KOPT-K1 (cell line): ENCODE measurements around the gene CAP2.

Experiments used
- H3K27ac ChIP-seq: fragments of 200-600 bp; sonication (generic); 2 replicates; pipeline ENCODE4 v1.5.1; 2016; ENCODE audit warnings: antibody characterized with exemption, mild to moderate bottlenecking, low read depth, low read length; ENCODE audit not compliant: poor library complexity, severe bottlenecking
- H3K36me3 ChIP-seq: fragments of 200-600 bp; sonication (generic); 2 replicates; pipeline ENCODE4 v1.5.1; 2017; ENCODE audit warnings: antibody characterized with exemption, mild to moderate bottlenecking, low read length, moderate library complexity; ENCODE audit not compliant: insufficient read depth
- H3K9me3 ChIP-seq: fragments of 200-600 bp; sonication (generic); 2 replicates; pipeline ENCODE4 v1.5.1; 2017; ENCODE audit warnings: antibody characterized with exemption, low read length, mild to moderate bottlenecking; ENCODE audit not compliant: insufficient read depth, poor library complexity, severe bottlenecking

Gene CAP2, protein sequence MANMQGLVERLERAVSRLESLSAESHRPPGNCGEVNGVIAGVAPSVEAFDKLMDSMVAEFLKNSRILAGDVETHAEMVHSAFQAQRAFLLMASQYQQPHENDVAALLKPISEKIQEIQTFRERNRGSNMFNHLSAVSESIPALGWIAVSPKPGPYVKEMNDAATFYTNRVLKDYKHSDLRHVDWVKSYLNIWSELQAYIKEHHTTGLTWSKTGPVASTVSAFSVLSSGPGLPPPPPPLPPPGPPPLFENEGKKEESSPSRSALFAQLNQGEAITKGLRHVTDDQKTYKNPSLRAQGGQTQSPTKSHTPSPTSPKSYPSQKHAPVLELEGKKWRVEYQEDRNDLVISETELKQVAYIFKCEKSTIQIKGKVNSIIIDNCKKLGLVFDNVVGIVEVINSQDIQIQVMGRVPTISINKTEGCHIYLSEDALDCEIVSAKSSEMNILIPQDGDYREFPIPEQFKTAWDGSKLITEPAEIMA

DNA sequence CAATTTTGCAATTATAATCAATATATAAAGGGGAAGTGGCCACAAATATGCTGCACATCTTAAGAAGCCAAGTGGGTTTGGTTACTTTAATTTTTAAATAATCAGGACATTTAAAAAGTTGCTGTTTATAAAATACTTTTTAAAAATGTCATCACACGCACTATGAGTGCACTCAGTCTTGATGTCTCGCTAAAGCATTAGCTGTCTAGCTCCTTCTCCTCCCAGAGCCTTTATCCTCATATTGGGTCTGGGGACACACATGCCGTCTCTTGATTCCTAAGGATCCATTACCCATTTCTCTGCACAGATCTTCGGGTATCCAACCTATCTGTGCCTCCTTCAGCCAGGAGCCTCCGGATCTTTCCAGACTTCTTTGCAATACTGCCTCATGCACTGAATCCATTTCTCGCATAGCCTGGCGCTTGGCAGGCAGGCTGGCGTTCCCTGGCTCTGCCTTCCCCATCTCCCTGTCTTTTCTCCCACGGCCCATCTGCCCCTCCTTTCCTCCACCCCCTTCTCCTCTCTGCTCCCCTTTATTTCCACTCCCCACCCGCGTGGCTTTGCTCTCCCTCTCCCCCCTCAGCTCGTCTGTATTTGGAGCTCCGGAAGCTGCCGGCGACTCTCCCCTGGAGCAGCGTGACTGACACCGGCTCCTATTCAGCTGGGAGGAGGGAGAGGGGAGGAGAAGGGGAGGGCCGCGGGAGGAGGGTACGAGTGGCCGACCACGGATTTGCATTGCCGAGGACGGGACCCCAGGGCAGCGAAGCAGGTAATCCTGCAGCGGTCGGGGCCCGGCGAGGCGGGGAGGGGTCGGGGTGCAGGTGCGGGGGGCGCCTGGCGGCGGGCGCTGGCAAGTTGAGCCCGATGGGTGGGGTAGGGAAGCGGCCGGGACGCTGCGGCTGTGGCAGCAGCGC is at the start of gene CAP2:
Gene CAP2, plus strand, starts transcription at position 618 of the 914 bp plus-strand sequence. CDS start 27,961 bp downstream, outside the sequence.
- no peak within 1 kb of the TSS for H3K27ac ChIP-seq
- H3K9me3 ChIP-seq = no peaks in the 10 kb centered on the region
- H3K36me3 ChIP-seq = no peaks in the 10 kb centered on the region

DNA sequence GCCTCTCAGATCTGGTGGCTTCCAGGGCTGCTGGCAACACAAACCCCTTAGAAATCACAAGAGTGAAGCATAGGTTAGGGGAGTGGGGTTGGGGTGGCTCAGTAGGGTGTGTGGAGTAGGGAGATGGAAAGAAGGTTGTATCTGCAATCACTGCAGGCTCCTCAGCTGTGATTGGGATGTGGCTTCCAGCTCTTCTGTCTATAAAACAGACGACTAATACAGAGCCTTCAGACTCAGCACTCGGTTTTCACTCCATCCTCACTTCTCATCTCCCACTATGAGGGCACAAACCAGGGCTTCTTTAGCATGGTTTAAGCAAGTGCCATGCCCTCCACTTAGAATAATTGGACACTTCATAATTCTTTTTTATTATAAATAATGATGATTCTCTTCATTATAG is 46.4 kb upstream of the CAP2 start:
- no peaks in the 10 kb centered on the region for H3K9me3 ChIP-seq
- no peaks in the 10 kb centered on the region for H3K36me3 ChIP-seq
- H3K27ac ChIP-seq = no peak overlapping the region

DNA sequence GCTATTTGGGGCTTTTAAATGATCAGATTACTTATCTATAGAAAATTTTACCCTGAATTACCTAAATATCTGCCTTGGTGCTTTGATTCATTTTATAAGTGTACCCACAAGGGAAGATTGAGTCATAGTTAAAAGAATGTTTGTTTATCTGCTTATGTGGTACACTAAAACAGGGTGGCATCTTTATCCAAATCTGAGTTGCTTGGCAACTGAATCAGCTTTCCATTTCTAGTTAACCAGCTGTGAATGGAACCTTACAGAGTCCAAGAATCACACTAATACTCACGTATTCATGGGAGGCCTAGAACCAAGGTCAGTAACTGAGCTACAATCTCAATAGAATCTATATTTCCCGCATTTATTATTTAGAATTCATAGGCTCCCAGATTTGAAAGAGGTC is 44.0 kb upstream of the CAP2 start:
- H3K27ac ChIP-seq = no peak overlapping the region
- no peaks in the 10 kb centered on the region for H3K36me3 ChIP-seq
- H3K9me3 ChIP-seq = no peaks in the 10 kb centered on the region

DNA sequence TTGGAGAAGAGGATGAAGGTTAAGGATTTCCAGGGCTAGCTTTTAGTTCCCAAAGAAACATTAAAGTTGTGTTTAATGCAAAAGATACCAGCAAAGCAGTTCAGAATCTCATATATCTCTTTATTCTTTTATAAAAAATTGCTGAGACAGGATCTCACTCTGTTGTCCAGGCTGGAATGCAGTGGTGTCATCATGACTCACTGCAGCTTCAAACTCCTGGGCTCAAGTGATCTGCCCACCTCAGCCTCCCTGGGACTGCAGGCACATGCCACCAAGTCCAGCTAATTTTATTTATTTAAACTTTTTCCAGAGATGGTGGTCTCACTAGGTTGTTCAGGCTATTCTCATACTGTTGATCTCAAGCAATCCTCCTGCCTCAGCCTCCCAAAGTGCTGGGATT is 41.1 kb upstream of the CAP2 start:
- H3K36me3 ChIP-seq = no peaks in the 10 kb centered on the region

DNA sequence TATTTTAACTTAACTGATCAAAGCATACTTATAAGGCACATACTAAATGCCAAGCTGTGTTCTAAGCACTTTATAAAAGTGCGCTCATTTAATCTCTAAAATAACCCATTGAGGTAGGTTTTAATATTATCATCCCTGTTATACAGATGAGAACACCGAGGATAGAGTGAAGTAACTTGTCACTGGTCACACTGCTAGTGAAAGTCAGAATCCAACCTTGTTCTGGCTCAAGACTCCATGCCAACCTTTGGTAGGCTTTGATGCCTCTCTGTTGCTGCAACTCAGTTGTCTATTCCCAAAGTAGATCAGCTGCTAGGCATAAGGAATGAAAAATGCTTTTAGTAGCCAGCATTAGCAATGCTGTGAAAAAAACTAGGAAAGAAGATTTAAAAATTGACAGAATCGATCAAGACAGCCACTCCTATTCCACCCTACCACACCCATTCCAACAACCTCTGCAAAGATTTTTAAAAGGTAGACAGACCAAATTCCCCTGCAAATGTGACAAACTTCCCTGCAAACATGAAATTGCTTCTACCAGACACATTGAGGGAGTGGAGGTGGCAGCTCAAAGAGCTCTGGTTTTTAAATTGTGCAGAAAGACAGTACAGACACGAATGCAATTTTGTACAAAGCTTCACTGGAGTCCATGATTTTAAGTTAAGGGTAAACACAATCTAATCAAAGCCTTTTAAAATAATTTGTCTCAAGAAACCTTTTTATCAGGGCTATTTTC is 39.8 kb upstream of the CAP2 start:
- Histone ChIP-seq H3K27ac (no peak overlapping the region), H3K36me3 (no peaks in the 10 kb centered on the region), H3K9me3 (no peaks in the 10 kb centered on the region)

More for the DNA sequence above, 41.1 kb upstream of the CAP2 start:
- H3K27ac ChIP-seq = no peak overlapping the region
- no peaks in the 10 kb centered on the region for H3K9me3 ChIP-seq

DNA sequence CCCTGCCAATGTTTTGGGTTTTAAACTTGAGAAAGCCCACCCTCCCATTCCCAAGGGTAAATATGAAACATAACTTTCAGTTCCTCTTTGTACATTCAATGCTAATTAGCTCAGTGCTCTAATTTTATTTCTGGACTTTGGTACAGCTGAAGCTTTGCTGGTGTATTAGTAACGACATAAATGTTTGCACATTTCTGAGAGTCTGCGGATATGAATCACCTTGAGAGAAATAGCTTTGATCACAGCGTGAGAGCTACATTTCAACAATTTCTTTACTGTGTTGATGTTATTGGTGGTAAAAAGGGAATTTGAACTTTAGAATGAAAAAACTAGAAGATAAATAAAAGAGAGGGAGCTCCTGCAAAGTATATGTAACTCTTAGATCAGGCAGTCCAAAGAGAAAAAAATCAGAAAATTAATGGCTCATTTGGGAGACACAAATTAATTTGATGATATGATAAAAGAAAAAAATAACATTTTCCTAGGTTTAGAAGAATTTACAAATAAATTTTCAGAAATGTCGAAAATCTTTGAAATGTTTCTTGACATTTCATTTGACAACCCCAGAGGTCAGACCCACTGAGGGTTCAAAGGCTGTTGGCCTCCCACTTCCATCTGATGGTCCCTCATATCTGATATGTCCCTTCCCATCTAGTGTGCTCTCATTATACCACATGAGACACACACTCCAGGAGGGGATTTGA is 38.5 kb upstream of the CAP2 start:
- Histone ChIP-seq H3K9me3 (no peaks in the 10 kb centered on the region), H3K36me3 (no peaks in the 10 kb centered on the region), H3K27ac (no peak overlapping the region)

DNA sequence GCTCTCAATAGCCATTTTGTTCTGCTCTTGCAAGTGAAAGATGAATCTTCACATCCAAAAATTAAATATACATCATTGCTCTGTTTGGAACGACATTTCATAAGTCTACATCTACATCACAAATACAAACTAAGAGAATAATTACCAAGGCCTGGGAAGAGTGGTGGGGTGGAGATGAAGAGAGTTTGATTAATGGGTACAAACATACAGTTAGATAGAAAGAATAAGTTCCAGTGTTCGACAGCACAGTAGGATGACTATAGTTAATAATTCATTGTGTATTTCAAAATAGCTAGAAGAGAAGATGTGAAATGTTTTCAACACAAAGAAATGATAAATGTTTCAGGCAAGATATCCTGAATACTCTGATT is 38.0 kb upstream of the CAP2 start:
- Histone ChIP-seq H3K36me3 (no peaks in the 10 kb centered on the region), H3K9me3 (no peaks in the 10 kb centered on the region), H3K27ac (no peak overlapping the region)

DNA sequence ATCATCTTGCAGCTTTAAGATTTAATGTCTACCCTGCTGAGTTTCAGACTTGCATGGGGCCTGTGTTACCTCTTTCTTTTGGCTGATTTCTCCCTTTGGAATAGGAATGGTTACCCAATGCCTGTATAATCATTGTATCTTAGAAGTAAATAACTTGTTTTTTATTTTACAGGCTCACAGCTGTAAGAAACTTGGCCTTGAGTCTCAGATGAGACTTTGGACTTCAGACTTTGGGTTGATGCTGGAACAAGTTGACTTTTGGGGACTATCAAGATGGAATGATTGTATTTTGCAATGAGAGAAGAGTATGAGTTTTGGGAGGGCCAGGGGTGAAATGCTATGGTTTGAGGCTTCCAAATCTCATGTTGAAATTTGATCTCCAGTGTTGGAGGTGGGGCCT is 34.9 kb upstream of the CAP2 start:
- H3K36me3 ChIP-seq = no peaks in the 10 kb centered on the region
- H3K27ac ChIP-seq = no peak overlapping the region

DNA sequence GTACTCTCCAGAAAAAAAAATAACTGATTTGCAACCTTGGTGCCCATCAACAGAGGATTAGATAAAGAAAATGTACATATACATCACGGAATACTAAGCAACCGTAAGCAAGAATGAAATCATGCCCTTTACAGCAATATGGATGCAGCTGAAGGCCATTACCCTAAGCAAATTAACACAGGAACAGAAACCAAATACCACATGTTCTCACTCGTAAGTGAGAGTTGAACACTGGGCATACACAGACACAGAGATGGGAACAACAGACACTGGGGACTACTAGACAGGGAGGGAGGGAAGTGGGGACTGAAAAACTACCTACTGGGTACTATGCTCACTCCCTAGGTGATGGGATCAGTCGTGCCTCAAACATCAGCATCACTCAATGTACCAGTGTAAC is 32.8 kb upstream of the CAP2 start:
- no peaks in the 10 kb centered on the region for H3K9me3 ChIP-seq
- H3K36me3 ChIP-seq = no peaks in the 10 kb centered on the region
- H3K27ac ChIP-seq = no peak overlapping the region

More for the DNA sequence above, 34.9 kb upstream of the CAP2 start:
- no peaks in the 10 kb centered on the region for H3K9me3 ChIP-seq

DNA sequence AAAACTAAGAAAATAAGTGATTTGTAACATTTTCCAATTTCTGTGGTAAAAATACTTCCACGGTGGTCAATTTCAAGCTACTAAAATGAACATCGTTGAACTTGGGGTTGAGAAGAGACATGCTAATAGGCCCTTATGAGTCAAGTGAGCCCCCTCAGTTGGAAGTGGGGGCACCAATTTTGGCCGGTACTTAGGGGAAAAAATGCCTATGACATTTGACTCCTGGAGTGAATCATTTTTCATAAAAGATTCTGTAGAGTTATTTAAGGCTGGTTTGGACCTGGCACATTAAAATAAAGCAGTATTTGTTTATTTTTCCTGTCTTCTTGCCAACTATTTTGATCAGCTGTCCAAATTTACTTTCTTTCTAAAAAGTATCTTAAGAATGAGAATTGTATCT is 32.4 kb upstream of the CAP2 start:
- no peak overlapping the region for H3K27ac ChIP-seq
- H3K36me3 ChIP-seq = no peaks in the 10 kb centered on the region
- no peaks in the 10 kb centered on the region for H3K9me3 ChIP-seq

DNA sequence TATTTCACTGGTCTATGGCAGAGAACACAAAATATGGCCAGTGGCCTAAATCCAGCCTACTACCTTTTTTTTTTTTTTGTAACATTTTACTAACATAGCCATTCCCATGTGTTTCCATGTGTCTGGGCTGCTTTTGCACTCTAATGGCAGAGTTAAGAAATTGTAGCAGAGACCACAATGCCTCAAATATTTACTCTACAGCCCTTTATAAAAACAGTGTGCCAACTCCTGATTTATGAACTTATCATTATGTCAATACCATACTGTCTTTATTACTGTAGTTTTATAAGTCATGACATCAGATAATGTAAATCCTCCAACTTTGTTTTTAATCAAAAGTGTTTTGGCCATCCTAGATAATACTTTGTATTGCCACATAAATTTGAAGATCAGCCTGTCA is 27.4 kb upstream of the CAP2 start:
- peaks cover 9% of the 10 kb centered on the region for H3K9me3 ChIP-seq
- no peak overlapping the region for H3K27ac ChIP-seq
- no peaks in the 10 kb centered on the region for H3K36me3 ChIP-seq

DNA sequence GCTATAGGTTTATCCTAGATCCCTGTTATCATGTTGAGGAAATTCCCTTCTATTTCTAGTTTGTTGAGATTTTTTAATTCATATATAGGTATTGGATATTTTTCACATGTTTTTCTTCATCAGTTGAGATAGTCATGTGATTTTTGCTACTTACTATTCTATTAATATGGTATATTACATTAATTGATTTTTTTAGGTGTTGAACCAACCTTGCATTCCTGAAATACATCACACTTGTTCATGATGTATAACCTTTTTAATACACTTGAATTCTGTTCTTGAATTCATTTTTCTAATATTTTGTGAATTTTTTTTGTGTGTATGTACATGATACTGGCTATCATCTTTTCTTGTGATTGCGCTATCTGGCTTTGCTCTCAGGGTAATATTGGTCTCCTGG is 25.5 kb upstream of the CAP2 start:
- Histone ChIP-seq H3K36me3 (no peaks in the 10 kb centered on the region), H3K27ac (no peak overlapping the region), H3K9me3 (peaks cover 9% of the 10 kb centered on the region)

DNA sequence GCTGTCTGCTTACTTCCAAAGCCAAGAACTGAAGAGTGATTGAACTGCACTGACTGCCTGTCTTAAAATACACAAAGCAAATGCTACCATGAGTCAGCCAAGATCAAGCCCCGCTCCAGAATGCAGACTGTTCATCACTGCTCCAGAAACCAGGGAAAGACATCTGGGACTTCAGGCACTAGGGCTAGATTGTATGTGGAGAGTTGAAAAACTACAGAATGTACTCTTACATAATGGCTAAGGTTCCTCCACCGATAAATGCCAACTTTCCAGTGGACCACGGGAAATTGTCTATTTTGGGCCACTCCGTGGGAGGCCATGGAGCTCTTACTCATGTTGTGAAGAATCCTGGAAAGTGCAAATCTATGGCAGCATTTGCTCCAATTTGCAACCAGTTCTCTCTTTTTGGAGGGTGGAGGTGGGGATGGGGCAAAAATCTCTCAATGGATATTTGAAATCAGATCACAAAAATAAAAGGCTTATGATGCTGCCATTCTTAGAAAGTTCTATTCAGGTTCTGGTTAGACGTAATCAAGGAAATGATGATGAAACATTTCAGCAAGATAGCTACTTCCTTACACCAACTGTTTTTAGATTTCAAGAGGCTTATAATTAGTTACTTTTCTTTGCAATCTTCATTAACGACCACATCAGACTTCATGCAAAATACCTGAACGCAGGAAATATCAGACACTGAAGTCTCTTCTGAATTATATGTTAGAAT is 11.8 kb upstream of the CAP2 start:
- Histone ChIP-seq H3K9me3 (no peaks in the 10 kb centered on the region), H3K27ac (no peak overlapping the region), H3K36me3 (no peaks in the 10 kb centered on the region)

DNA sequence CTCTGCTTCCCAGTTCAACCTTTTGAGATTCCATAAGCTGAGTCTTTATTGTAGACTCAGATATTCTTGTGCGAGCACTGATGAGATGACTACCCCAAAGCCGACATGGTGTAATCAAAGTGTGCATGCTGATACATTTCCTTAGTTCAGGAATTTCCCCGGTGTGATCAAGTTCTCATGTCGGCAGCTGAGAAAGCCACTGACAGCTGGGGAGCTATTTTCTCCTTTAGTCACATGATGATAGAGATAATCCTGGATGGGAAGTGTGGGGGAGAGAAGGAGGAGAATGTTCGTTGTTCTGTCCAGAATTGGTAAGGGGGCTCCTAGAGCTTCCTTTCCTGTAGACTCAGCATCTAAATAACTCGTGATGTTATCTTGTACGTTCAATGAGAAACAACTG is 7.7 kb upstream of the CAP2 start:
- no peak overlapping the region for H3K27ac ChIP-seq
- H3K9me3 ChIP-seq = no peaks in the 10 kb centered on the region
- H3K36me3 ChIP-seq = no peaks in the 10 kb centered on the region
